Activated naive CD4-positive, alpha-beta T cell treated with anti-CD3 and anti-CD28 coated beads, Interleukin-2, amount 50 U/mL, for 24 hours (primary cell): ENCODE measurements around the gene TCEA2.

Source experiments
- H3K27ac Mint-ChIP-seq: one replicate; pipeline ENCODE4 v1.8.0; 2021; ENCODE audit warnings: mild to moderate bottlenecking, mixed read lengths
- H3K27me3 Mint-ChIP-seq: one replicate; pipeline ENCODE4 v1.8.0; 2021; ENCODE audit warnings: mixed read lengths
- H3K36me3 Mint-ChIP-seq: one replicate; pipeline ENCODE4 v1.8.0; 2021; ENCODE audit warnings: mixed read lengths
- H3K4me1 Mint-ChIP-seq: one replicate; pipeline ENCODE4 v1.8.0; 2021; ENCODE audit warnings: mixed read lengths
- H3K4me3 Mint-ChIP-seq: one replicate; pipeline ENCODE4 v1.8.0; 2021; ENCODE audit warnings: mild to moderate bottlenecking, mixed read lengths
- H3K9me3 Mint-ChIP-seq: one replicate; pipeline ENCODE4 v1.8.0; 2021; ENCODE audit warnings: mixed read lengths

Gene TCEA2

DNA sequence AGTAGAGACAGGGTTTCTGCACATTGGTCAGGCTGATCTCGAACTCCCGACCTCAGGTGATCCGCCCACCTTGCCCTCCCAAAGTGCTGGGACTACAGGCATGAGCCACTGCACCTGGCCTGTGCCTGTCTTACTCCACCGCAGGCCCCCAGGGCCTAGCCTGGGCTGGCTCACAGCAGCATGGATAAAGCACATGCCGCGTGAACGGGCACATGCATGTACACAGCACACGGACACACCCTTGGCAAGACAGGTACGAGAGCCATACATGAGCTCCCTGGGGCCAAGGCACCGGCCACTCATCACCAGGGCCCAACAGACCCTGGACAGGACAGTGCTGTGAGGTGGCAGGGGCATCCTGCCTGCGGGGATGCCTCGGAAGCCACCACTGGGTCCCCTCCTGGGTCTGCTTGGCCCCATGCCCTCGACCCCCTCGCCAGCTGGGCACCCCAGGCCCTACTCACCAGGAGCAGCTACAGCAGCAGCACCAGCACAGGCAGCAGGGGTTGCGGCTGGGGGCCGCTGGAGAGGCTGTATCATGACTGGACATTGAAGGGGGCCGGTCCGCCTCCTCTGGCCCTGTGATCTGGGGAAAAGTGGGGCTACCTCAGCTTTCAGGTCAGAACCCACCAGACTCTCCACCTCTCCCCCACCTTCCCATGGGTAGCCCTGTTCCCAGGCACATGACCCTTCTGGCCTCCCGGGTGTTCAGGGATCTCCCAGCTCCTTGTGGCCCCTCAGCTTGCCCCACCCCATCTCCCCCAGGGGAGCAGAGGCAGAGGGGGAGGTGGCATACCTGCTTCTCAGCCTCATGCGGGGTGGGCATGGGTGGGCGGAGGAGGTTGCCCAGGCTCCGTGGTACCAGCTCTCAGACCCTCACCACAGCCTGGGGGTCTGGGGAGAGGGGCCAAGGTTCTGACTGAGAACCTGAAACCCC is 13.3 kb downstream of the TCEA2 start:
- Mint-ChIP-seq H3K27ac (no peak overlapping the region), H3K36me3 (no peaks in the 10 kb centered on the region), H3K9me3 (no peaks in the 10 kb centered on the region), H3K27me3 (no peaks in the 10 kb centered on the region), H3K4me1 (peaks cover 17% of the 10 kb centered on the region), H3K4me3 (no peak overlapping the region)

DNA sequence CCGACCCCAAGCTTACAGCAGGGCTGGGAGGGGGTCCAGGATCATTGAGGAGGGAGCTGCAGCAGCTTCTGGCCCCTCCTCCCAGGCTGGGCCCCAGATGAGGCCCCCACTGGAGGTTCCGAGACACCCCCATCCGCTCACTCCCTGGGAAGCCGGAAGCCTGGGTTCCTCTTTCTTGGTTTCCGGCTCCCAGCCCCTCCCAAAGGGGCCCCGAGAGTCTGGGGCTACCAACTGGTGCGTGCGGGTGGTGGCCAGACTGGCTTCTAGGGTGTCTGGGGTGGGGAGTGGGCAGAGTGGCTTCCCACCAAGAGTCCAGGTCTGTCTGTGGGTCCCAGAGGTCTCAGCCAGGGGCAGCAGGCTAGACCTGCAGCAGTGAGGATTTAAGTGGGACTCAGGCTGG is 14.1 kb downstream of the TCEA2 start:
- no peaks in the 10 kb centered on the region for H3K27me3 Mint-ChIP-seq

DNA sequence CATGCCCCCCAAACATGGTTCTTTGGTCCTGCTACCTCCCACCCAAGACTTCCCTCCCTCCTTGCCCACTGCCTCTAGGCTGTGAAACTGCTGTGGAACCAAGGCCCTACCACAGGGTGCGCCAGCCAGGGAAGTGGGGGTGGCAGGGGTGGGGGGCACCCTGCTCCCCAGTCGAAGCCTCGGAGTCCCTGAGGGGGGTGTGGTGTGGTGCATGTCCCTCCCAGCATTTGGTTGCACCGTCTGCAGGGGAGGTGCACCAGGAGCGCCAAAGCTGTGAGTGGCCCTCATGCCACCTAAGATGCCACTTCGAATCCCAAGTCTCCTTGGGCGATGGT is 14.5 kb downstream of the TCEA2 start:
- H3K36me3 Mint-ChIP-seq = no peaks in the 10 kb centered on the region
- H3K4me3 Mint-ChIP-seq = peak overlapping the region; percentile 90
- H3K4me1 Mint-ChIP-seq = peaks cover 28% of the 10 kb centered on the region
- no peak overlapping the region for H3K27ac Mint-ChIP-seq
- H3K27me3 Mint-ChIP-seq = no peaks in the 10 kb centered on the region
- no peaks in the 10 kb centered on the region for H3K9me3 Mint-ChIP-seq

More for the DNA sequence above, 14.1 kb downstream of the TCEA2 start:
- peak overlapping the region; percentile 90 for H3K4me3 Mint-ChIP-seq
- H3K4me1 Mint-ChIP-seq = peaks cover 24% of the 10 kb centered on the region
- H3K9me3 Mint-ChIP-seq = no peaks in the 10 kb centered on the region
- no peaks in the 10 kb centered on the region for H3K36me3 Mint-ChIP-seq
- H3K27ac Mint-ChIP-seq = peak overlapping the region; percentile 46

DNA sequence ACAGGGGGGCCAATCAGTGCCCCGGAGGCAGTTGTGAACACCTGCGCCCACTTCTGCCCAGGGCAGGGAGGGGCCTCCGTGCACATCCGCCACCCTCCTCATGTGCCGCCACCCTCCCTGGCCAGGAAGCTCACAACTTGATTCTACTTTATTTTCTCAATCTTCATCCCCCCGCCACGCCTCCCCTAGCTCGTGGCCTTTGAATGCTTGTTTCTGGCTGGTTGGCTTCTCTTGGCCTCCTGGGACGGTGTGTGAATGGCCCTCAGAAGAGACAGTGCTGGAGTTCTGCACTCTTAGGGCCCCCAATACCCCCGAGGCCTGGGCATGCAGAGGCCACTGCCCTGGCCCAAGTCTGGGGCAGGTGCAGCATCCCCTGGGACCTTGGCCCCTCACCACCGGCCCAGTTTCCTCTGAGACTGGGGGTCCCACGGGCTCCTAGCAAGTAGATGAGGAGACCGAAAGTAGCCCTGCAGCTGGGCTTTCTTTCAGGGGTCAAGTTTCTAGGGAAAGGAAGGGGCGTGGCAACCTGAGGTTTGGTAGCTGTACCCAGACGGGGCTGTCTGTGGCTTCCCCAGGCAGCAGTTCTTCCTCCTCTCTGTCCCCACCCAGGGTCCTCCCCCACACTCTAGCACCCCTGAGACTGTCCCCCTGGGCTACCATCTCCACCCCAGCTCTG is 15.0 kb downstream of the TCEA2 start:
- H3K36me3 Mint-ChIP-seq = no peaks in the 10 kb centered on the region
- peak overlapping the region; percentile 90 for H3K4me3 Mint-ChIP-seq
- H3K27me3 Mint-ChIP-seq = no peaks in the 10 kb centered on the region
- peak overlapping the region; percentile 84 for H3K27ac Mint-ChIP-seq
- peaks cover 33% of the 10 kb centered on the region for H3K4me1 Mint-ChIP-seq
- H3K9me3 Mint-ChIP-seq = no peaks in the 10 kb centered on the region

DNA sequence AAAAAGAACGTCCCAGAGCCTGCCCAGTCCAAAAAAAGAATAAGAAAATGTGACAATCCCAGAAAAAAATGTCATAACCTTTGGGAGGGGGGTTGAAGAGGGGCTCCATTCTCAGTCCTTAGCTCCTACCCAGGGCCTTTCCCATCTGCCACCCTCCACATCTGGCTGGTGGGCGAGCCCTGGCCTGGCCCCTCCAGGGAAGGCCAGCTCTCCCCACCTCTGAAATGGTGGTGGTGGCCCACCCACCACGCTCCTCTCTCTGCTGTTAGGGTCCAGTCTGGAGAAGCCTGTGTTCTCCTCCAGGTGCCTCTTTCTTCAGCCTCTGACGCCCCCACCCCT is 15.9 kb downstream of the TCEA2 start:
- Mint-ChIP-seq H3K36me3 (no peaks in the 10 kb centered on the region), H3K9me3 (no peaks in the 10 kb centered on the region), H3K27ac (peak overlapping the region; percentile 14), H3K27me3 (no peaks in the 10 kb centered on the region), H3K4me1 (peaks cover 36% of the 10 kb centered on the region), H3K4me3 (peak overlapping the region; percentile 90)

DNA sequence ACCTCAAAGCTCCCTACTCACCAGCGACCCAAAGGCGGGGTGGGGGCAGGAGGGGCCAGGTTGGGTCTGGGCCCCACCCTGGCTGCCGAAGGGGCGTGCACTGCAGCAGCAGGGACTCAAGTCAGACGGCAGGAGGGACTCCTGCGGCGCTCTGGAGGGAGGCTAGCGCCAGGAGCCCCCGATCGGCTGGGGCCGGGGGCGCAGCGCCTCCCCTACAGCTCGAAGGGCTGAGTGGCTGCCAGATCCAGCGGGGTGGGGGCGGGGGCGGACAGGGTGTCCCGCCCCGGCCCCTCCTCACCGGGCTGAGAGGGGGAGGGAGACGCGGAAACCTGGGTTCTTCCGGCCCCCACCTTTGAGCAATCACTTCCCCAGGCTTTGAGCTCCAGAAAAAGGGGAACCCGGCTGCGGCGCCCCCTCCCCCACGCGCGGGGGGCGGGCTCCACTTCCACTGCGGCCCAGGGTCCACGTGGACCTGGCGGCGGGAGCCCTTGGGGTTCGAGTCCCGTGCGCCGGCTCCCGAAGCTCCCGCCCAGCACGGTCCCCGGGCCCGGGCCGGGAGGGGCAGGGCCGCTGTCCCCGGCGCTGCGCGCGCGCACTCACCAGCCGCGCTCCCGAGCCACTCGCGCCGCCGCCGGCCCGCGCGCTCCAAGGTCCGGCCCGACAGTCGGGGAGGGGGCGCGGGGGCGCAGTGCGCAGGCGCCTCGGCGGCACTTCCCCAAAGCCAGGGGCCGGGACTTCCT is 16.4 kb downstream of the TCEA2 start, which contains the start of gene RGS19:
Gene RGS19, minus strand, starts transcription at position 246 of the 740 bp plus-strand sequence. CDS start 2,632 bp downstream, outside the sequence.
- Mint-ChIP-seq H3K27ac (peak within 1 kb of the TSS; percentile 55), H3K4me1 (peaks cover 39% of the 10 kb centered on the region), H3K27me3 (peaks cover 2% of the 10 kb centered on the region), H3K36me3 (no peaks in the 10 kb centered on the region), H3K9me3 (no peaks in the 10 kb centered on the region), H3K4me3 (peak within 1 kb of the TSS; percentile 90)

DNA sequence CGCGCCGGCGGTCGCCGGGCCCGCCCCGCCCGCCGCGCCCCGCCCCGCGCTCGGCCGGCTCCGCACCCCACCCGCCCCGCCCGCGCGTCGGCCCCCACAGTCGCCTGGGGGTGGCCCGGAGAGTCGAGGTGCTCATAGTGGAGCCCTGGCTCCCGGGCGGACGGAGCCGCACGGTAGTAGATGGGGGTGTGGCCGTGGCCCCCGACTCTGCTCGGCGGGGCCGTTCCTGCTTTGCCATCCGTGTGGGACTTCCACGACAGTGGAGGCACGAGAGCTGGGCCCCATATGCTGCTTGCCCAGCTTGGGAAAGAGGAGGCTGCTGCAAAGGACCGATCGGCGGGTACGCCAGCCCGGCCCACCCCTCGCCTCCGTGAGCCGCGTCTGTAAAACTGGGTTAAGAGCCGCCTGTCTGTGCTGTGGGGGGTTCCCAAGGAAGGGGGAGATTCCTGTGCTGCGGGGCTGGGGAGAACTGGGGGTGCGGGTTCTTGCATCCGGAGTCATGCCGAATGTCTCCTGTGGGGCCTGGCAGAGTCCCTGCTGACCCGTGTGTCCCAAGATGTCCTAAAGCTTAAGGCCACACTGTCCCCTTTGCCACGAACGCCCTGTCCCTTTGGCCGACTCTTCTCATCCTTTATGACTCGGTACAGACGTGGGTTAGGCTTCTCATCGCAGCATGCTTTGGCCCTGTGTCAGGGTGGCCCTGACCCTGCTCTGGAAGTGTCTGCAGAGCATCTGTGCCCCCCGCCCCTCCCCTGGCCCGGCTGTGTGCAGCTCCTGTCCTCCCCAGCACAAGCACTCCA is 17.2 kb downstream of the TCEA2 start, which contains the start of gene OPRL1:
Gene OPRL1, plus strand, starts transcription at position 70 of the 800 bp plus-strand sequence. CDS start 12,639 bp downstream, outside the sequence.
- peaks cover 40% of the 10 kb centered on the region for H3K4me1 Mint-ChIP-seq
- H3K9me3 Mint-ChIP-seq = no peaks in the 10 kb centered on the region
- H3K36me3 Mint-ChIP-seq = no peaks in the 10 kb centered on the region
- peak within 1 kb of the TSS; percentile 55 for H3K27ac Mint-ChIP-seq
- peak within 1 kb of the TSS; percentile 90 for H3K4me3 Mint-ChIP-seq
- peaks cover 2% of the 10 kb centered on the region for H3K27me3 Mint-ChIP-seq

DNA sequence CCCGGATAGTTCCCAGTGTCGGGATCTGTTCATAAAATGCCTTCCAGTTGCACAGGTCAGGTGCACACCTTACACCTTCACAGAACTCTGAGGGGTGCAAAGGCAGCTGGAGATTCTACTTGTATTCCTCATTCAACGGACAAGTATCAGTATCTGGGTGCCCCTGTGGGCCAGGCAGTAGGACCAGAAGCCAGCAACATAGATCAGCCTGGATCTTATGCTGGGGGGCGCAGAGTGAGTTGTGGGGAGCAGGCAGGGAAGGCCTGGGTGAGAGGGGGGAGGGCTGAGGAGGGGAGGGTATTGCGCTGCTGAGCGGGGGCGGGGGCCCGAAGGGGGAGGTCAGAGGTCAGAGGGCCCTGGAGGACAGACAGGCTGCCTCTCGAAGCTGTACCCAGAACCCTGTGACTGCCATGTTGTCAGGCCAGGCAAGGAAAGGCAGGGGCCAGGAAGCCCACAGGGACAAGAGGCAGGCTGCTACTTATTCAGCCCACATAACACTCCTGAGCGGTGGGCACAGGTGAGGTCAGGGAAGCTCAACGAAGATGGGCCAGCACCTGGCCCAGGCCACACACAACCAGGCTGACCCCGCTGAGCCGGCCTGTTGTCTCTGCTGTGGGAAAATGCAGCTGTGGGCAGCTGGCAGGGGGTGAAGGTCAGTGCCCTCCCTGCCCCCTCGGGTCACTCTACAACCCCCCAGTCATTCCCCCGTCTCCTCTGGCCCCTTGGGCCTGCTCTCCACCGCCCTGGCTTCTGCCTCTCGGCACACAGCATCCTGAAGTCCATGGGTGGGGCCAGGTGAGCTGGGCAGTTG is 18.0 kb downstream of the TCEA2 start:
- Mint-ChIP-seq H3K9me3 (no peaks in the 10 kb centered on the region), H3K36me3 (no peaks in the 10 kb centered on the region), H3K27me3 (peaks cover 2% of the 10 kb centered on the region), H3K27ac (peak overlapping the region; percentile 17), H3K4me3 (peak overlapping the region; percentile 72), H3K4me1 (peaks cover 40% of the 10 kb centered on the region)

DNA sequence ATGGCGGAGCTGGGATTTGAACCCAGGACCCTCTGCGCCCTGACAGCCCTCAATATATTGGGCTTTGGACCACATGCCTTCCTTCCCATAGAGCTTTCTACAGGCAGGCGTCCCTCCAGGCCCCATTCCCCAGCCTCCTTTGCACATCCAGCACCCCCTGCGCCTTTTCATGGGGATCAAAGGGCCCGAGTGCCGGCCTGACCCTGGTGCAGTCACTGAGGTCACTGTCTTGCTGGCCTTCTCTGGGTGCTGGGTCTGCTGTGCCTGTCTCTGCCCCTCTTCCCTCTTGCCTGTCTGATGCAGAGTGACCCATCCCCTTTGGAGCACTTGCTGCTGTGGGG is 18.6 kb downstream of the TCEA2 start:
- Mint-ChIP-seq H3K27me3 (peaks cover 2% of the 10 kb centered on the region), H3K4me3 (peak overlapping the region; percentile 24), H3K9me3 (no peaks in the 10 kb centered on the region), H3K36me3 (no peaks in the 10 kb centered on the region), H3K27ac (no peak overlapping the region), H3K4me1 (peaks cover 40% of the 10 kb centered on the region)

DNA sequence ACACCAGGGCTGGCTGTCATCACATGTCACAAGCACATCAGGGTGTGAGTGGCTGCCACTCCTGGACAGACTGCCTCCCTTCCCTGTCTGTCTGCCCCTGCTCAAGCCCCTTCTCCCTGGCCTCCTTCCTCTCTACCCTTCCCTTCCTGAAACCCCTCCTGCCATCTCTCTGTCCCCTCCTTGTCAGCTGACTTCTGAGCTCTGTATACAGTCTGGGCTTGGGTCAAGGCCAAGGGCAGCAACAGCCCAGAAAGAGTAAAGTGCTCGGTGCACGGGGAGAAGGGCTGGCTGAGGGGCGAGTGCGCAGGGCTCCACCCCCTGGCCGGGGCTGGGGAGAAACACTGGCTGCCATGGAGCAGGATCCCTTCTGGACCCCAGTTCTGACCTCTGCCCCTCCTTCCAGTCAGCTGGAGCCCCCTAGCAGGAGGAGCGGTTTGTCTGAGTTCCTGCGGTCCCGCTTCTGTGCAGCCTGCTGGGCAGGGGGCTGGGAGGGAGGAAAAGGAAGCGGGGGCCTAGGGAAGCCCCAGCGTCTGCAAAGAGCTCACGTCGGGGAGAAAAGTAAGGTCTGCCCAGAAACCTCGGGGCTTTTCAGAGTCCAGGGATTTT is 19.2 kb downstream of the TCEA2 start:
- Mint-ChIP-seq H3K4me3 (peak overlapping the region; percentile 44), H3K9me3 (no peaks in the 10 kb centered on the region), H3K4me1 (peaks cover 40% of the 10 kb centered on the region), H3K36me3 (no peaks in the 10 kb centered on the region), H3K27me3 (peaks cover 2% of the 10 kb centered on the region), H3K27ac (no peak overlapping the region)

DNA sequence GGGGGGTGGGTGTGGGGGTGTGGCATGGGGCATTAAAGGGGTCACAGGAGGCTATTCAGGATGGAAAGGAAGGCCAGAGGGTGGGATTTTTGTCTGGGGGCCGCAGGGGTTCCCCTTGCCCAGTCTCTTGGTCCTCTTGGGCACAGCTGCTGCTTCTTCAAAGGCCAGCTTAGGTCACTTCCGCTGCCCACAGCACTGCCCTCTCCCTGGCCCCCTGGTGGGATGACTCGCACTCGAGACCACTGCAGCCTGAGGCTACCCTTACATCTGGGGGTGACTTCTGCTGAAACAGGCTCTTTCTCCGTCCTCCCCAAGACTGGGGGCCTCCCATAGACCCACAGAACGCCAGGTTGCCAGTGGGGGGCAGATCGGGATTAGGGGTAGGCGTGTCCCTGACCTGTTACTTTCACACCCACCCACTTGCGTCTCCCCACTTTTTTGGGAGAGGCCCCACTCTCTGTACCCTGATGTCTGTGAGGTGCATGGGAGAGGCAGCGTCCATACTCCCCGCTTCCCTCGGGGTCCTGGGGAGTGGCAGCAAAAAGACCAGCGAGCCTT is 19.9 kb downstream of the TCEA2 start:
- H3K4me3 Mint-ChIP-seq = peak overlapping the region; percentile 81
- H3K9me3 Mint-ChIP-seq = no peaks in the 10 kb centered on the region
- H3K27ac Mint-ChIP-seq = no peak overlapping the region
- H3K27me3 Mint-ChIP-seq = peaks cover 2% of the 10 kb centered on the region
- no peaks in the 10 kb centered on the region for H3K36me3 Mint-ChIP-seq
- H3K4me1 Mint-ChIP-seq = peaks cover 37% of the 10 kb centered on the region

DNA sequence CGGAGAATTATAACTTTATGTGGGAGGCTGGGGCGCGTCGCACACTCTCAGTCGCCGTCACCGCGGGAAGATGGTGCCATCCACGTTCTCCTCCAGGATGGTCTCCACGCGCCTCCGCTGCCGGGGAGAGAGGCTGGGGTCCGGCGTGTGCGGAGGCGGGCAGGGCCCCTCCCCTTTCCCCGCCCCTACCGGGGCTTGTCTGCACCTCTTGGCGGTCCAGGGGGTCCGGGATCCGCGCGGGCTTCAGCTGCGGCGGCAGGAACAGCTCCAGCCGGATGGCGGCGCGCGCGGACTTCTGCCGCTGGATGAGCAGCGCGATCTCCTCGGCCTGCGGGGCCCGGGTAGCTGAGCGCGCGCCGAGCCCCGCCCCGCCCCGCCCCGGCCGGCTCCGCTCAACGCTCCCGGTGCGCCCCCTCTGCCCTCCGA is 20.4 kb downstream of the TCEA2 start:
- Mint-ChIP-seq H3K27me3 (peaks cover 2% of the 10 kb centered on the region), H3K4me1 (peaks cover 35% of the 10 kb centered on the region), H3K36me3 (no peaks in the 10 kb centered on the region), H3K9me3 (no peaks in the 10 kb centered on the region), H3K4me3 (peak overlapping the region; percentile 81), H3K27ac (no peak overlapping the region)

DNA sequence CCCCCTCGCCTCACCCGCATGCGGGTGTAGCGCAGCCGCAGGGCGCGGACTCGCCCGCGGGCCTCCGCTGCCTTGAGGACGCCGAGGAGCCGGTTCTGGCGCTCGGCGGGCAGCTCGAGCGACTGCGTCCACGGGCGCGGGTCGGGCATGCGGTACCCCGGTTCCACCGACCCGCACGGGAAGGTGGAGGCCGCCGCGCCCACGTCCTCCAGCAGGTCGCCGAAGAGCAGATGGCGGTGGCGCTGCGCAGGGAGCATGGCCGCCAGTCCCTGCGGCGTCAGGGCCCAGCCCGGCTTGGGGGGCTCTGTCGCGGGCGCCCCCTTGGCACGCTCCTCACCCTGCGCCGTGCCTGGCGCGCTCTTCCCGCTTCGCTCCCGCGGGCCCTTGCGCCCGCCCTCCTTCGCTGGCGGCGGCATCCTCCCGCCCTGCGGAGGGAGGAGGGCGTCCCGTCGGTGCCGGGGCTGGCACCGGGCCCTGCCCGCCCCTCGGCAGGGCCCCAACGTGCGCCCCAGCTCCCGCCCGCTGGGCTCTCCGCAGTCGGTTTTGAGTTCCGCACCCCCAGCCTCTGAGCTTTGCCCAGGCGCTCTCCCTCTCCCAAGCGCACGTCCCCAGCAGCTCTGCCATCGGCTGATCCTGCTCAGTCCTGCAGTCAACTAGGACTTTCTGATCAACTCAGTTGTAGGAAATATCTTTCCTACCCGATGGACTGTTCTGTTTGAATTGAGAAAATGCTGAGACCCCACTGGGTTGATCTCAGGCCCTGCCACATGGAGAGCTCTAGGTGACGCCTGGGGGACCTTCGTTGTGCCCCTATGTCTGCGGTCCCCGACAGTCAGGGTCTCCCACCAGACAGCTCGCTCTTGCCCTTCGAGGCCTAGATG is 21.0 kb downstream of the TCEA2 start, which contains the start of gene LKAAEAR1:
Gene LKAAEAR1, minus strand, starts transcription at position 595 of the 881 bp plus-strand sequence. Its CDS starts 179 bp downstream, at position 416.
- Mint-ChIP-seq H3K27ac (no peak within 1 kb of the TSS), H3K27me3 (peaks cover 2% of the 10 kb centered on the region), H3K9me3 (no peaks in the 10 kb centered on the region)

More for the DNA sequence above, 21.0 kb downstream of the TCEA2 start, which contains the start of gene LKAAEAR1:
- H3K4me1 Mint-ChIP-seq = peaks cover 29% of the 10 kb centered on the region
- peak within 1 kb of the TSS; percentile 90 for H3K4me3 Mint-ChIP-seq
- no peaks in the 10 kb centered on the region for H3K36me3 Mint-ChIP-seq
